ENCODE data around the gene RRAGC. TPM values are rescaled to one million over a fixed set of nuclear protein-coding genes. Genes with fewer than 3 reads are reported as not detected.
A peak's percentile ranks its signal among the peaks of the same experiment; 100 is the strongest.

Gene RRAGC
- total RNA-seq, 6 experiments from 2014 or later, result 7.6 to 16.5 (median 8.6) TPM

DNA sequence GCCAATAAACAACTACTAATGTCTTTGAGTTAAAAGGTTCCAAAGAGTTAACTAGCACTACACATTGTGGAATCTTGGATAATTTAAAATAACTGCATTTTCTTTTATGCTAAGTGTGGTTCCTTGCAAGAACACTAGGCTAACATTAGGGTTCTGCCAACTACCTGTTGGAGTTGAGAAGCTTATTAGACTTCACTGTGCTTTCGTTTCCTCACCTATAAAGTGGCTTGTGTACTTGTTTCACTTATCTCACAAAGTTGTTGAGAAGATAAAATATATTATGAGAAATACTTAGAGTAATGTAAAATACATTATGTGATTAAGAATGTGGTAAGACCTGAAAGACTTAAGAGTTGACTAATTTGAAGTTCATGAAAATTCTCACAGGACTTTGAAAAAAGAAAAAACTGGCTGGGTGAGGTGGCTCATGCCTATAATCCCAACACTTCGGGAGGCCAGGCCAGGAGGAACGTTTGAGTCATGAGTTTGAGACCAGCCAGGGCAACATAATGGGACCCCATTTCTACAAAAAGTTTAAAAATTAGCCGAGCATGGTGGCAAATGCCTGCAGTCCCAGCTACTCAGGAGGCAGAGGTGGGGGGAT, 5.6 kb upstream of the RRAGC start:
- TF ChIP-seq, protein P1, sequence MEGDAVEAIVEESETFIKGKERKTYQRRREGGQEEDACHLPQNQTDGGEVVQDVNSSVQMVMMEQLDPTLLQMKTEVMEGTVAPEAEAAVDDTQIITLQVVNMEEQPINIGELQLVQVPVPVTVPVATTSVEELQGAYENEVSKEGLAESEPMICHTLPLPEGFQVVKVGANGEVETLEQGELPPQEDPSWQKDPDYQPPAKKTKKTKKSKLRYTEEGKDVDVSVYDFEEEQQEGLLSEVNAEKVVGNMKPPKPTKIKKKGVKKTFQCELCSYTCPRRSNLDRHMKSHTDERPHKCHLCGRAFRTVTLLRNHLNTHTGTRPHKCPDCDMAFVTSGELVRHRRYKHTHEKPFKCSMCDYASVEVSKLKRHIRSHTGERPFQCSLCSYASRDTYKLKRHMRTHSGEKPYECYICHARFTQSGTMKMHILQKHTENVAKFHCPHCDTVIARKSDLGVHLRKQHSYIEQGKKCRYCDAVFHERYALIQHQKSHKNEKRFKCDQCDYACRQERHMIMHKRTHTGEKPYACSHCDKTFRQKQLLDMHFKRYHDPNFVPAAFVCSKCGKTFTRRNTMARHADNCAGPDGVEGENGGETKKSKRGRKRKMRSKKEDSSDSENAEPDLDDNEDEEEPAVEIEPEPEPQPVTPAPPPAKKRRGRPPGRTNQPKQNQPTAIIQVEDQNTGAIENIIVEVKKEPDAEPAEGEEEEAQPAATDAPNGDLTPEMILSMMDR (IDR thresholded peaks at IDR 0.05), result no peak
- TF ChIP-seq POLR2A (IDR thresholded peaks at IDR 0.05), result no peak
- DNase-seq, result no peak
- intact Hi-C loops (cut with DNase I), result no loop called here
- no peak for ATAC-seq
- Histone ChIP-seq H3K27me3 (no peaks in the 10 kb centered on the region), H3K9me3 (no peaks in the 10 kb centered on the region), H3K27ac (no peak overlapping the region), H3K36me3 (no peaks in the 10 kb centered on the region), H3K4me3 (no peak overlapping the region), H3K4me1 (peaks cover 0 to 10% (median 1%) of the 10 kb centered on the region in 4 donors)
- WGBS (ENCODE audit: insufficient coverage, low coverage, low lambda C conversion rate, missing lambda C conversion rate), result 64% methylated on average over 4 of the region's 4 CpGs

GRCh38 chr1:38860454-38860795, 853 bp upstream of the RRAGC start:
- H3K4me1 ChIP-seq, result peaks cover 0 to 25% (median 8%) of the 10 kb centered on the region in 4 donors
- WGBS (ENCODE audit: insufficient coverage, low coverage, low lambda C conversion rate, missing lambda C conversion rate), result 2% methylated on average over 6 of the region's 6 CpGs

GRCh38 chr1:38858833-38859560, 575 bp downstream of the RRAGC start:
- no peak for TF ChIP-seq POLR2A (IDR thresholded peaks at IDR 0.05)
- TF ChIP-seq, protein P1 (IDR thresholded peaks at IDR 0.05), result no peak
- Histone ChIP-seq H3K4me3 (peak overlapping the region; percentile 78 to 91 (median 87)), H3K36me3 (peaks cover 0 to 26% (median 7%) of the 10 kb centered on the region in 4 donors), H3K4me1 (peaks cover 0 to 25% (median 8%) of the 10 kb centered on the region in 4 donors), H3K27me3 (no peaks in the 10 kb centered on the region), H3K9me3 (no peaks in the 10 kb centered on the region), H3K27ac (peak overlapping the region; percentile 73 to 83 (median 78))
- under 1% methylated on average over 18 of the region's 51 CpGs for whole genome bisulfite sequencing (ENCODE audit: insufficient coverage, low coverage, low lambda C conversion rate, missing lambda C conversion rate)
- ATAC-seq (peak; percentile 53 to 65 (median 58)), DNase-seq (peak; percentile 77 to 86 (median 83))
- intact Hi-C loops (cut with DNase I), result no loop called here

More at GRCh38 chr1:38860454-38860795, 853 bp upstream of the RRAGC start:
- peaks cover 0 to 13% (median 1%) of the 10 kb centered on the region in 4 donors for H3K36me3 ChIP-seq
- ATAC-seq, result peak in 1 of 4 donors; percentile 1
- peak overlapping the region; percentile 57 to 91 (median 73) for H3K4me3 ChIP-seq
- no peaks in the 10 kb centered on the region for H3K27me3 ChIP-seq
- H3K9me3 ChIP-seq, result no peaks in the 10 kb centered on the region
- intact Hi-C loops (cut with DNase I), result no loop called here
- no peak for DNase-seq
- no peak for TF ChIP-seq POLR2A (IDR thresholded peaks at IDR 0.05)
- TF ChIP-seq, protein P1 (IDR thresholded peaks at IDR 0.05), result no peak
- peak overlapping the region; percentile 51 to 61 (median 56) for H3K27ac ChIP-seq

DNA sequence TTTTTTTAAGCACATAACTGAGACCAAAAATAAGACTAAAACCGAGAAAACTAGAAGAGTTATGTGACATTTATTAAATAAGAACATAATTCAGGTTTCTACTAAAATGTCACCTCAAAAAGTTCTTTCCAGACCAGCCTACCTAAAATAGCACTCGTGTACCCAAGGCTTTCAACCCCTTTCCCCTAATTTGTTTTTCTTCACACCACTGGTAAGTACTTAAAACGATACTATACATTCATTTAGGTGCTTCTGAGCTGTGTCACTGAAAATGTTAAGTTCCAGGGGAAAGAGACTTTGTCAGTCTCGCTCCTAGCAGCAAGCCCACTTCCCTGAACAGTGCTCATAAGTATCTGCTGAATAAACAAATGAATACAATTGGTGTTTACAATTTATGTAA, 6.8 kb downstream of the RRAGC start:
- H3K36me3 ChIP-seq, result peaks cover 0 to 43% (median 13%) of the 10 kb centered on the region in 4 donors
- intact Hi-C loops (cut with DNase I), result no loop called here
- no peak overlapping the region for H3K4me3 ChIP-seq
- H3K27ac ChIP-seq, result no peak overlapping the region
- H3K4me1 ChIP-seq, result peaks cover 0 to 15% (median 2%) of the 10 kb centered on the region in 4 donors
- no peaks in the 10 kb centered on the region for H3K9me3 ChIP-seq
- no peaks in the 10 kb centered on the region for H3K27me3 ChIP-seq
- ATAC-seq (no peak), DNase-seq (no peak)
- WGBS (ENCODE audit: insufficient coverage, low coverage, low lambda C conversion rate, missing lambda C conversion rate), result 94% methylated on average over 4 of the region's 4 CpGs
- TF ChIP-seq POLR2A (IDR thresholded peaks at IDR 0.05), result no peak
- TF ChIP-seq, protein P1 (IDR thresholded peaks at IDR 0.05), result no peak

Measured in right lobe of liver (tissue), 6 donors.